Measurements from ENCODE around the gene SRR. TPM values are rescaled to one million over a fixed set of nuclear protein-coding genes. Genes with fewer than 3 reads are reported as not detected.

The SRR gene
- total and polyA plus RNA-seq, 9 of the 15 experiments (the other 6 are each of a cell fraction or from before 2014, with no cell fraction given) = 5.0 to 19.4 (median 7.9) TPM

DNA sequence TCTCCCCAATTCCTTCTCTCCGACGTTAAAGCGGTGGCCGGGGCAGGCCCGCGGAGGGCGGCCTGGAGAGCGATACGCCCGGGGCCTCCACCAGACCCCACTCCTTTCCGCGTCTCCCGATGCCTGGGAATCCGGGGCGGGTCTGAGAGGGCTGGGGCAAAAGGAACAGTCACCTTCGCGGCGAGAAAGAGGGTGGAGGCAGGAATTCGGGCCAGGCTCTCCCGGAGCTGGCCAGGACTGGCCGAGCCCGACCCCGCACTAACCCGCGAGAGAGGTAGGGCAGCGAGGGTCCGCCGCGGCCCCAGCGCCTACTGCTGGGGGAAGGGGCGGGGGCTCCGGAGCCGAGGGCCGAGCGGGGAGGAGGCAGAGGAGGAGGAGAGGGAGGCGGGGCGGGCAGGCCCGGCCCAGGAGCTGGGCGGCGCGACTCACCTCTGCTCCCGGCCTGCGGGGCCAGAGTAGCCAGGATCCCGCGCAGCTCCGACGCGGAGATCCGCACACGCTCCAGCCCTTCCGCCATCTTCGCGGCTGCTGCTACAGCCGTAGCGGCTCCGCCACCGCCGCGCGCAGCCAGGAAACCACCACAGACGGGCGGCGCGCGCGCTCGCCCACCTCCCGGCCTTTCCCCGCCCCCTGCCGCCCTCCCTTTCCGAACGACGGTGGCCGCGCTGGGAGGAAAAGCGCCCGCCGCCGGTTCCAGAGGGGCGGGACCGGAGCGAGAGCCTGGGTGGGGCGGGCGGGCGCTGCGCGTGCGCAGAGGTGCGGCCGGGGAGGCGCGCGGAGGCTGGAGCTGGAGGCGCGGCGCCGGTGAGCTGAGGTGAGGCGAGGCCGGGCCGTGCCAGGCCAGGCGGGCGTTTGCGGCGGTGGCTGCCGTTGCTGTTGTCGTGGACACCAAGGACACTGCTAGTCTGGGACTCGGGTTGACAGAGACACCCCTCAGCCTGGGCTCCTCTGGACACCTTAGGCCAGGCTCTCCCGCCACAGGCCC is at the start of gene SRR, which contains the start of gene SMG6 (continued):
- TF ChIP-seq, protein P1, sequence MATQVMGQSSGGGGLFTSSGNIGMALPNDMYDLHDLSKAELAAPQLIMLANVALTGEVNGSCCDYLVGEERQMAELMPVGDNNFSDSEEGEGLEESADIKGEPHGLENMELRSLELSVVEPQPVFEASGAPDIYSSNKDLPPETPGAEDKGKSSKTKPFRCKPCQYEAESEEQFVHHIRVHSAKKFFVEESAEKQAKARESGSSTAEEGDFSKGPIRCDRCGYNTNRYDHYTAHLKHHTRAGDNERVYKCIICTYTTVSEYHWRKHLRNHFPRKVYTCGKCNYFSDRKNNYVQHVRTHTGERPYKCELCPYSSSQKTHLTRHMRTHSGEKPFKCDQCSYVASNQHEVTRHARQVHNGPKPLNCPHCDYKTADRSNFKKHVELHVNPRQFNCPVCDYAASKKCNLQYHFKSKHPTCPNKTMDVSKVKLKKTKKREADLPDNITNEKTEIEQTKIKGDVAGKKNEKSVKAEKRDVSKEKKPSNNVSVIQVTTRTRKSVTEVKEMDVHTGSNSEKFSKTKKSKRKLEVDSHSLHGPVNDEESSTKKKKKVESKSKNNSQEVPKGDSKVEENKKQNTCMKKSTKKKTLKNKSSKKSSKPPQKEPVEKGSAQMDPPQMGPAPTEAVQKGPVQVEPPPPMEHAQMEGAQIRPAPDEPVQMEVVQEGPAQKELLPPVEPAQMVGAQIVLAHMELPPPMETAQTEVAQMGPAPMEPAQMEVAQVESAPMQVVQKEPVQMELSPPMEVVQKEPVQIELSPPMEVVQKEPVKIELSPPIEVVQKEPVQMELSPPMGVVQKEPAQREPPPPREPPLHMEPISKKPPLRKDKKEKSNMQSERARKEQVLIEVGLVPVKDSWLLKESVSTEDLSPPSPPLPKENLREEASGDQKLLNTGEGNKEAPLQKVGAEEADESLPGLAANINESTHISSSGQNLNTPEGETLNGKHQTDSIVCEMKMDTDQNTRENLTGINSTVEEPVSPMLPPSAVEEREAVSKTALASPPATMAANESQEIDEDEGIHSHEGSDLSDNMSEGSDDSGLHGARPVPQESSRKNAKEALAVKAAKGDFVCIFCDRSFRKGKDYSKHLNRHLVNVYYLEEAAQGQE (IDR thresholded peaks at IDR 0.05; ENCODE audit: borderline replicate concordance) = peak; percentile 34; the same call in 1 of the 2 replicates
- TF ChIP-seq, protein P1 (CRISPR knock-in tag; IDR thresholded peaks at IDR 0.05; ENCODE audit: low read depth) = no peak
- no peak for TF ChIP-seq BDP1 (IDR thresholded peaks at IDR 0.05; ENCODE audit: insufficient read depth, insufficient read length)
- TF ChIP-seq, protein P2, sequence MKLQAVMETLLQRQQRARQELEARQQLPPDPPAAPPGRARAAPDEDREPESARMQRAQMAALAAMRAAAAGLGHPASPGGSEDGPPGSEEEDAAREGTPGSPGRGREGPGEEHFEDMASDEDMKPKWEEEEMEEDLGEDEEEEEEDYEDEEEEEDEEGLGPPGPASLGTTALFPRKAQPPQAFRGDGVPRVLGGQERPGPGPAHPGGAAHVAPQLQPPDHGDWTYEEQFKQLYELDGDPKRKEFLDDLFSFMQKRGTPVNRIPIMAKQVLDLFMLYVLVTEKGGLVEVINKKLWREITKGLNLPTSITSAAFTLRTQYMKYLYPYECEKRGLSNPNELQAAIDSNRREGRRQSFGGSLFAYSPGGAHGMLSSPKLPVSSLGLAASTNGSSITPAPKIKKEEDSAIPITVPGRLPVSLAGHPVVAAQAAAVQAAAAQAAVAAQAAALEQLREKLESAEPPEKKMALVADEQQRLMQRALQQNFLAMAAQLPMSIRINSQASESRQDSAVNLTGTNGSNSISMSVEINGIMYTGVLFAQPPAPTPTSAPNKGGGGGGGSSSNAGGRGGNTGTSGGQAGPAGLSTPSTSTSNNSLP (IDR thresholded peaks at IDR 0.05; ENCODE audit: borderline replicate concordance, low read depth, low read length) = no peak
- TF ChIP-seq, protein P3, sequence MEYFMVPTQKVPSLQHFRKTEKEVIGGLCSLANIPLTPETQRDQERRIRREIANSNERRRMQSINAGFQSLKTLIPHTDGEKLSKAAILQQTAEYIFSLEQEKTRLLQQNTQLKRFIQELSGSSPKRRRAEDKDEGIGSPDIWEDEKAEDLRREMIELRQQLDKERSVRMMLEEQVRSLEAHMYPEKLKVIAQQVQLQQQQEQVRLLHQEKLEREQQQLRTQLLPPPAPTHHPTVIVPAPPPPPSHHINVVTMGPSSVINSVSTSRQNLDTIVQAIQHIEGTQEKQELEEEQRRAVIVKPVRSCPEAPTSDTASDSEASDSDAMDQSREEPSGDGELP (CRISPR knock-in tag; IDR thresholded peaks at IDR 0.05; ENCODE audit: borderline replicate concordance) = peak; percentile 58; the same call in 1 of the 2 replicates
- TF ChIP-seq, protein P4, sequence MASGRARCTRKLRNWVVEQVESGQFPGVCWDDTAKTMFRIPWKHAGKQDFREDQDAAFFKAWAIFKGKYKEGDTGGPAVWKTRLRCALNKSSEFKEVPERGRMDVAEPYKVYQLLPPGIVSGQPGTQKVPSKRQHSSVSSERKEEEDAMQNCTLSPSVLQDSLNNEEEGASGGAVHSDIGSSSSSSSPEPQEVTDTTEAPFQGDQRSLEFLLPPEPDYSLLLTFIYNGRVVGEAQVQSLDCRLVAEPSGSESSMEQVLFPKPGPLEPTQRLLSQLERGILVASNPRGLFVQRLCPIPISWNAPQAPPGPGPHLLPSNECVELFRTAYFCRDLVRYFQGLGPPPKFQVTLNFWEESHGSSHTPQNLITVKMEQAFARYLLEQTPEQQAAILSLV (tag; IDR thresholded peaks at IDR 0.05) = no peak
- TF ChIP-seq RNF2 (IDR thresholded peaks at IDR 0.05) = no peak
- TF ChIP-seq PPARD (CRISPR knock-in tag; IDR thresholded peaks at IDR 0.05) = no peak
- TF ChIP-seq SRSF9 (IDR thresholded peaks at IDR 0.05; ENCODE audit: borderline replicate concordance, low read depth, low read length) = no peak
- TF ChIP-seq ZNF75A (CRISPR knock-in tag; IDR thresholded peaks at IDR 0.05) = no peak
- TF ChIP-seq PHB2 (IDR thresholded peaks at IDR 0.05; ENCODE audit: low read depth) = no peak
- no peak for TF ChIP-seq ARNT (IDR thresholded peaks at IDR 0.05)
- TF ChIP-seq TBP (optimal IDR thresholded peaks at IDR 0.05; ENCODE audit: low read depth, low read length) = peak; percentile 22
- TF ChIP-seq IRF2 (CRISPR knock-in tag; IDR thresholded peaks at IDR 0.05) = no peak
- TF ChIP-seq MTA1 (IDR thresholded peaks at IDR 0.05; ENCODE audit: borderline replicate concordance) = no peak
- no peak for TF ChIP-seq ZNF57 (CRISPR knock-in tag; IDR thresholded peaks at IDR 0.05)
